Measurements from ENCODE around the gene GPR180. TPM values are rescaled to one million over a fixed set of nuclear protein-coding genes. Genes with fewer than 3 reads are reported as not detected.

GPR180 gene
- total RNA-seq, 1 experiment from 2014 or later, result 5.0 TPM

DNA sequence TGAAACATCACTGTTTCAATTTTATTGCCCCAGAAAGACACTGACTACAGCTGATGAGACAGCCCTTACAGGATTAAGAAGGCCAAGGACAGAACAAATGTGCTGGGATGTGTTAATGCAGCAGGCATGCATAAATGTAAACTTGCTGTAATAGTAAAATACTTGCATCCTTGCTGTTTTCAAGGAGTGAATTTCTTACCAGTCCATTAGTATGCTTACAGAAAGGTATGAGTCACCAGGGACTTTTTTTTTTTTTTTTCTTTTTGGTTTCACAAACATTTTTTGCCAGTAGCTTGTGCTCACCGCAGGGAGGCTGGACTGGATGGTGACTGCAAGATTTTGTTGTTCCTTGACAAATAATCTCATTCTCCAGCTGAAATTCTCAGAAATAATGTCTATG is 55.1 kb downstream of the GPR180 start (continued):
- TF ChIP-seq ZNF219 (CRISPR knock-in tag; IDR thresholded peaks at IDR 0.05; ENCODE audit: borderline replicate concordance) (no peak), ZNF232 (CRISPR knock-in tag; IDR thresholded peaks at IDR 0.05) (no peak), ZNF416 (CRISPR knock-in tag; IDR thresholded peaks at IDR 0.05) (no peak), GRHL2 (CRISPR knock-in tag; IDR thresholded peaks at IDR 0.05; ENCODE audit: insufficient replicate concordance, severe bottlenecking) (no peak), NR2C2 (CRISPR knock-in tag; IDR thresholded peaks at IDR 0.05) (no peak)
- TF ChIP-seq, protein P1, sequence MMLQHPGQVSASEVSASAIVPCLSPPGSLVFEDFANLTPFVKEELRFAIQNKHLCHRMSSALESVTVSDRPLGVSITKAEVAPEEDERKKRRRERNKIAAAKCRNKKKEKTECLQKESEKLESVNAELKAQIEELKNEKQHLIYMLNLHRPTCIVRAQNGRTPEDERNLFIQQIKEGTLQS (CRISPR knock-in tag; conservative IDR thresholded peaks at IDR 0.05), result no peak
- TF ChIP-seq, protein P2, sequence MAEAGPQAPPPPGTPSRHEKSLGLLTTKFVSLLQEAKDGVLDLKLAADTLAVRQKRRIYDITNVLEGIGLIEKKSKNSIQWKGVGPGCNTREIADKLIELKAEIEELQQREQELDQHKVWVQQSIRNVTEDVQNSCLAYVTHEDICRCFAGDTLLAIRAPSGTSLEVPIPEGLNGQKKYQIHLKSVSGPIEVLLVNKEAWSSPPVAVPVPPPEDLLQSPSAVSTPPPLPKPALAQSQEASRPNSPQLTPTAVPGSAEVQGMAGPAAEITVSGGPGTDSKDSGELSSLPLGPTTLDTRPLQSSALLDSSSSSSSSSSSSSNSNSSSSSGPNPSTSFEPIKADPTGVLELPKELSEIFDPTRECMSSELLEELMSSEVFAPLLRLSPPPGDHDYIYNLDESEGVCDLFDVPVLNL (CRISPR knock-in tag; IDR thresholded peaks at IDR 0.05; ENCODE audit: borderline replicate concordance, low read depth), result no peak
- TF ChIP-seq, protein P3, sequence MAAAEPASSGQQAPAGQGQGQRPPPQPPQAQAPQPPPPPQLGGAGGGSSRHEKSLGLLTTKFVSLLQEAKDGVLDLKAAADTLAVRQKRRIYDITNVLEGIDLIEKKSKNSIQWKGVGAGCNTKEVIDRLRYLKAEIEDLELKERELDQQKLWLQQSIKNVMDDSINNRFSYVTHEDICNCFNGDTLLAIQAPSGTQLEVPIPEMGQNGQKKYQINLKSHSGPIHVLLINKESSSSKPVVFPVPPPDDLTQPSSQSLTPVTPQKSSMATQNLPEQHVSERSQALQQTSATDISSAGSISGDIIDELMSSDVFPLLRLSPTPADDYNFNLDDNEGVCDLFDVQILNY (CRISPR knock-in tag; IDR thresholded peaks at IDR 0.05), result no peak

DNA sequence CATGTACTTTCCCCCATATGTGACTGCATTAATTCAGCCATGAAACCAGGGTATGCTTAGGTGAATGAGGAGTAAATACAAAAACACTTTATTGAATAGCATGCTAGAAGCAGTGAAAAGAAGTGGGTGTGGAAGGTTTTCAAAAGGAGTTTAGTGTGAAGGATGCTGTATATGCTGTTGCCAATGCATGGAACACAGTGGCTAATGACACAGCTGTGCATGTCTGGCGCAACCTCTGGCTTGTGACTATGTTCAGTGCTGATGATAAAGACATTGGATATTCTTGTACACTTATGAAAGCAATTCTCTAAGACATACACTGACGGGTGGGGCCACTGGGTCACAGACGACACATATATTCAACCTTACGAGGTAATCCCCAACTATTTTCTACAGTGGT is 55.5 kb downstream of the GPR180 start:
- ChIA-PET CTCF (no interaction called here), POLR2A (no interaction called here)
- DNase-seq (ENCODE audit: low spot score) (no peak), ATAC-seq (no peak)
- Mint-ChIP-seq H3K27ac (no peak overlapping the region), H3K9me3 (peaks cover 8% of the 10 kb centered on the region), H3K27me3 (ENCODE audit: low read depth) (no peaks in the 10 kb centered on the region; the same call in 1 of the 2 replicates), H3K36me3 (peaks cover 7% of the 10 kb centered on the region), H3K4me1 (peaks cover 26% of the 10 kb centered on the region), H3K4me3 (no peak overlapping the region)
- TF ChIP-seq ESRRA (CRISPR knock-in tag; IDR thresholded peaks at IDR 0.05; ENCODE audit: borderline replicate concordance), result no peak
- TF ChIP-seq, protein P4, sequence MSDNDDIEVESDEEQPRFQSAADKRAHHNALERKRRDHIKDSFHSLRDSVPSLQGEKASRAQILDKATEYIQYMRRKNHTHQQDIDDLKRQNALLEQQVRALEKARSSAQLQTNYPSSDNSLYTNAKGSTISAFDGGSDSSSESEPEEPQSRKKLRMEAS (CRISPR knock-in tag; IDR thresholded peaks at IDR 0.05), result no peak
- no peak for TF ChIP-seq TP53 (CRISPR knock-in tag; IDR thresholded peaks at IDR 0.05)
- no peak for TF ChIP-seq NFYB (CRISPR knock-in tag; conservative IDR thresholded peaks at IDR 0.05; ENCODE audit: low read depth)
- TF ChIP-seq, protein P5, sequence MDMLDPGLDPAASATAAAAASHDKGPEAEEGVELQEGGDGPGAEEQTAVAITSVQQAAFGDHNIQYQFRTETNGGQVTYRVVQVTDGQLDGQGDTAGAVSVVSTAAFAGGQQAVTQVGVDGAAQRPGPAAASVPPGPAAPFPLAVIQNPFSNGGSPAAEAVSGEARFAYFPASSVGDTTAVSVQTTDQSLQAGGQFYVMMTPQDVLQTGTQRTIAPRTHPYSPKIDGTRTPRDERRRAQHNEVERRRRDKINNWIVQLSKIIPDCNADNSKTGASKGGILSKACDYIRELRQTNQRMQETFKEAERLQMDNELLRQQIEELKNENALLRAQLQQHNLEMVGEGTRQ (CRISPR knock-in tag; IDR thresholded peaks at IDR 0.05), result no peak
- TF ChIP-seq, protein P6, sequence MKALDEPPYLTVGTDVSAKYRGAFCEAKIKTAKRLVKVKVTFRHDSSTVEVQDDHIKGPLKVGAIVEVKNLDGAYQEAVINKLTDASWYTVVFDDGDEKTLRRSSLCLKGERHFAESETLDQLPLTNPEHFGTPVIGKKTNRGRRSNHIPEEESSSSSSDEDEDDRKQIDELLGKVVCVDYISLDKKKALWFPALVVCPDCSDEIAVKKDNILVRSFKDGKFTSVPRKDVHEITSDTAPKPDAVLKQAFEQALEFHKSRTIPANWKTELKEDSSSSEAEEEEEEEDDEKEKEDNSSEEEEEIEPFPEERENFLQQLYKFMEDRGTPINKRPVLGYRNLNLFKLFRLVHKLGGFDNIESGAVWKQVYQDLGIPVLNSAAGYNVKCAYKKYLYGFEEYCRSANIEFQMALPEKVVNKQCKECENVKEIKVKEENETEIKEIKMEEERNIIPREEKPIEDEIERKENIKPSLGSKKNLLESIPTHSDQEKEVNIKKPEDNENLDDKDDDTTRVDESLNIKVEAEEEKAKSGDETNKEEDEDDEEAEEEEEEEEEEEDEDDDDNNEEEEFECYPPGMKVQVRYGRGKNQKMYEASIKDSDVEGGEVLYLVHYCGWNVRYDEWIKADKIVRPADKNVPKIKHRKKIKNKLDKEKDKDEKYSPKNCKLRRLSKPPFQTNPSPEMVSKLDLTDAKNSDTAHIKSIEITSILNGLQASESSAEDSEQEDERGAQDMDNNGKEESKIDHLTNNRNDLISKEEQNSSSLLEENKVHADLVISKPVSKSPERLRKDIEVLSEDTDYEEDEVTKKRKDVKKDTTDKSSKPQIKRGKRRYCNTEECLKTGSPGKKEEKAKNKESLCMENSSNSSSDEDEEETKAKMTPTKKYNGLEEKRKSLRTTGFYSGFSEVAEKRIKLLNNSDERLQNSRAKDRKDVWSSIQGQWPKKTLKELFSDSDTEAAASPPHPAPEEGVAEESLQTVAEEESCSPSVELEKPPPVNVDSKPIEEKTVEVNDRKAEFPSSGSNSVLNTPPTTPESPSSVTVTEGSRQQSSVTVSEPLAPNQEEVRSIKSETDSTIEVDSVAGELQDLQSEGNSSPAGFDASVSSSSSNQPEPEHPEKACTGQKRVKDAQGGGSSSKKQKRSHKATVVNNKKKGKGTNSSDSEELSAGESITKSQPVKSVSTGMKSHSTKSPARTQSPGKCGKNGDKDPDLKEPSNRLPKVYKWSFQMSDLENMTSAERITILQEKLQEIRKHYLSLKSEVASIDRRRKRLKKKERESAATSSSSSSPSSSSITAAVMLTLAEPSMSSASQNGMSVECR (CRISPR knock-in tag; IDR thresholded peaks at IDR 0.05; ENCODE audit: borderline replicate concordance), result no peak
- TF ChIP-seq, protein P1 (CRISPR knock-in tag; conservative IDR thresholded peaks at IDR 0.05), result no peak
- no peak for TF ChIP-seq SMAD4 (CRISPR knock-in tag; IDR thresholded peaks at IDR 0.05)
- no peak for TF ChIP-seq CBFB (CRISPR knock-in tag; IDR thresholded peaks at IDR 0.05; ENCODE audit: low read depth)
- TF ChIP-seq RORB (CRISPR knock-in tag; IDR thresholded peaks at IDR 0.05), result no peak
- no peak for TF ChIP-seq MYBL2 (CRISPR knock-in tag; IDR thresholded peaks at IDR 0.05)
- TF ChIP-seq, protein P7, sequence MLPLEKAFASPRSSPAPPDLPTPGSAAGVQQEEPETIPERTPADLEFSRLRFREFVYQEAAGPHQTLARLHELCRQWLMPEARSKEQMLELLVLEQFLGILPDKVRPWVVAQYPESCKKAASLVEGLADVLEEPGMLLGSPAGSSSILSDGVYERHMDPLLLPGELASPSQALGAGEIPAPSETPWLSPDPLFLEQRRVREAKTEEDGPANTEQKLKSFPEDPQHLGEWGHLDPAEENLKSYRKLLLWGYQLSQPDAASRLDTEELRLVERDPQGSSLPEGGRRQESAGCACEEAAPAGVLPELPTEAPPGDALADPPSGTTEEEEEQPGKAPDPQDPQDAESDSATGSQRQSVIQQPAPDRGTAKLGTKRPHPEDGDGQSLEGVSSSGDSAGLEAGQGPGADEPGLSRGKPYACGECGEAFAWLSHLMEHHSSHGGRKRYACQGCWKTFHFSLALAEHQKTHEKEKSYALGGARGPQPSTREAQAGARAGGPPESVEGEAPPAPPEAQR (CRISPR knock-in tag; IDR thresholded peaks at IDR 0.05), result no peak
- no peak for TF ChIP-seq ETV6 (CRISPR knock-in tag; IDR thresholded peaks at IDR 0.05)

Data from WTC11 (cell line).